22Rv1 (cell line): Measurements from ENCODE around the gene FUS.

Experiments used
- ZFX ChIP-seq: fragments of 450-650 bp; IDR thresholded peaks from 2 replicates; pipeline ENCODE4 v1.6.1; 2017; ENCODE audit warnings: antibody characterized with exemption, borderline replicate concordance
- TF ChIP-seq, protein P1 (sequence below): fragments of 450-650 bp; IDR thresholded peaks from 2 replicates; pipeline ENCODE4 v1.5.1; 2017; ENCODE audit warnings: mild to moderate bottlenecking

- TF ChIP-seq, protein P1, sequence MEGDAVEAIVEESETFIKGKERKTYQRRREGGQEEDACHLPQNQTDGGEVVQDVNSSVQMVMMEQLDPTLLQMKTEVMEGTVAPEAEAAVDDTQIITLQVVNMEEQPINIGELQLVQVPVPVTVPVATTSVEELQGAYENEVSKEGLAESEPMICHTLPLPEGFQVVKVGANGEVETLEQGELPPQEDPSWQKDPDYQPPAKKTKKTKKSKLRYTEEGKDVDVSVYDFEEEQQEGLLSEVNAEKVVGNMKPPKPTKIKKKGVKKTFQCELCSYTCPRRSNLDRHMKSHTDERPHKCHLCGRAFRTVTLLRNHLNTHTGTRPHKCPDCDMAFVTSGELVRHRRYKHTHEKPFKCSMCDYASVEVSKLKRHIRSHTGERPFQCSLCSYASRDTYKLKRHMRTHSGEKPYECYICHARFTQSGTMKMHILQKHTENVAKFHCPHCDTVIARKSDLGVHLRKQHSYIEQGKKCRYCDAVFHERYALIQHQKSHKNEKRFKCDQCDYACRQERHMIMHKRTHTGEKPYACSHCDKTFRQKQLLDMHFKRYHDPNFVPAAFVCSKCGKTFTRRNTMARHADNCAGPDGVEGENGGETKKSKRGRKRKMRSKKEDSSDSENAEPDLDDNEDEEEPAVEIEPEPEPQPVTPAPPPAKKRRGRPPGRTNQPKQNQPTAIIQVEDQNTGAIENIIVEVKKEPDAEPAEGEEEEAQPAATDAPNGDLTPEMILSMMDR, result no peak
- no peak for TF ChIP-seq ZFX
These were observed 43.1 kb downstream of the FUS start for GRCh38 chr16:31223044-31223443.
